ENCODE results near the gene PDZD2. TPM values are rescaled to one million over a fixed set of nuclear protein-coding genes. Genes with fewer than 3 reads are reported as not detected.

The PDZD2 gene
- total RNA-seq, 1 experiment from 2014 or later: 0.37 TPM

- no peak for TF ChIP-seq REST (IDR thresholded peaks at IDR 0.05; ENCODE audit: low read depth)
- TF ChIP-seq CBX3 (IDR thresholded peaks at IDR 0.05; ENCODE audit: low read depth): no peak
- no peak for TF ChIP-seq CEBPB (IDR thresholded peaks at IDR 0.05; ENCODE audit: low read depth)
- TF ChIP-seq ZNF274 (IDR thresholded peaks at IDR 0.05; ENCODE audit: low read depth, low read length): no peak
- no peak for TF ChIP-seq YY1 (IDR thresholded peaks at IDR 0.05; ENCODE audit: extremely low read depth, insufficient replicate concordance, low read depth, low read length)
- no peak for TF ChIP-seq POLR2A (IDR thresholded peaks at IDR 0.05; ENCODE audit: borderline replicate concordance, extremely low read depth, insufficient read depth, insufficient read length)
These were observed 382.8 kb downstream of the PDZD2 start (continued) for GRCh38 chr5:32021771-32022170.

GRCh38 chr5:32022638-32023037, 383.7 kb downstream of the PDZD2 start:
- Histone ChIP-seq H3K4me3 (replicated peaks in 1 of 2; ENCODE audit: low read depth in 1 of 2, low read length in 2 of 2) (no peak overlapping the region), H3K4me2 (ENCODE audit: low read length) (no peak overlapping the region), H3K36me3 (ENCODE audit: control insufficient read depth in 1 of 2, insufficient read depth in 2 of 2, low read length in 2 of 2) (no peaks in the 10 kb centered on the region), H3K9ac (ENCODE audit: low read length) (no peak overlapping the region), H3K27me3 (ENCODE audit: insufficient read depth, low read length) (no peaks in the 10 kb centered on the region), H2AFZ (ENCODE audit: low read depth, low read length, poor library complexity, severe bottlenecking) (no peak overlapping the region), H3K4me1 (ENCODE audit: control insufficient read depth in 1 of 2, insufficient read depth in 2 of 2, low read length in 2 of 2) (no peaks in the 10 kb centered on the region), H3K9me2 (ENCODE audit: insufficient read depth) (no peaks in the 10 kb centered on the region), H3K9me3 (ENCODE audit: control insufficient read depth in 1 of 2, insufficient read depth in 1 of 2, low read depth in 1 of 2, low read length in 2 of 2) (no peaks in the 10 kb centered on the region), H3K79me2 (ENCODE audit: insufficient read depth, low read length) (no peaks in the 10 kb centered on the region), H3K27ac (ENCODE audit: low read depth, low read length) (no peak overlapping the region), H4K20me1 (ENCODE audit: insufficient read depth) (no peaks in the 10 kb centered on the region)
- intact Hi-C loops (cut with micrococcal nuclease): no loop called here
- ChIA-PET POLR2A (no interaction called here), RAD21 (ENCODE audit: low non-redundant PET in 1 of 2, low total read pairs in 2 of 2, uncharacterized antibody in 2 of 2, unreplicated experiment in 2 of 2) (no interaction called here), CTCF (no interaction called here)
- DNase-seq (ENCODE audit: low read depth, low spot score): no peak
- no TSS peak for BruUV-seq (replicated peaks)
- no peak for ATAC-seq
- TF ChIP-seq EZH2 (IDR thresholded peaks at IDR 0.05) (no peak), EGR1 (IDR thresholded peaks at IDR 0.05; ENCODE audit: low read depth) (no peak), ZNF274 (IDR thresholded peaks at IDR 0.05; ENCODE audit: low read depth, low read length) (no peak), CEBPB (IDR thresholded peaks at IDR 0.05; ENCODE audit: low read depth) (no peak), POLR2AphosphoS5 (IDR thresholded peaks at IDR 0.05; ENCODE audit: low read depth, low read length) (no peak), TCF7L2 (IDR thresholded peaks at IDR 0.05; ENCODE audit: borderline replicate concordance, extremely low read depth, insufficient read depth, insufficient read length) (no peak), REST (IDR thresholded peaks at IDR 0.05; ENCODE audit: low read depth) (no peak), SP1 (IDR thresholded peaks at IDR 0.05; ENCODE audit: low read depth) (no peak)
